Hematopoietic multipotent progenitor cell treated with erythropoietin and hydrocortisone succinate and interleukin-3 and kit ligand, for 15 days (in vitro differentiated cells): ENCODE measurements around the gene FGF22.
"Not testable (repeated sequence)": the region's sequence is repeated elsewhere in the genome, so short reads cannot be mapped to it uniquely, and the experiment has no call there.

Source experiments
- DNase-seq: peaks from one replicate; pipeline ENCODE4 v3.0.0-alpha.2; 2015; ENCODE audit warnings: low spot score

The FGF22 gene

DNA sequence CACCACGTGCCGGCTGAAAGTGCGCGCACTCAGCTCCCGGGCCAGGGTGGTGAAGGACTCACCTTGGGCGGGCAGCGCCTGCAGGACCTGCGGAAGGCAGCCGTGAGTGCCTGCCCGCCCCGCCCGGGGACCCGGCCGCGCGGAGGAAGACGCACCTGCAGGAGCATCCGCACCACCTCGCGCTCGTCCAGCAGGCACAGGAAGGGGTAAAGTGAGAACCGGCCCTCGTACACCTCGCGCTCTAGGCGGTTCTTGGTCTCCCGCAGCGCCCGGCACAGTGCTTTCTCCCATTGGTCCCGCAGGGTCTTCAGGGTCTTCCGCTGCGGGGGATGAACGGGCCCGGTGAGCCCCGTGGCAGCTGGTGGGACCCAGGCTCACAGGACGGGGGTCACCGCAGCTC lies 17.0 kb upstream of the FGF22 start:
- no peak for DNase-seq

- DNase-seq: no peak
These were observed 16.3 kb upstream of the FGF22 start for GRCh38 chr19:623175-623916.

- no peak for DNase-seq
These were observed 15.7 kb upstream of the FGF22 start for GRCh38 chr19:623974-624373.

DNA sequence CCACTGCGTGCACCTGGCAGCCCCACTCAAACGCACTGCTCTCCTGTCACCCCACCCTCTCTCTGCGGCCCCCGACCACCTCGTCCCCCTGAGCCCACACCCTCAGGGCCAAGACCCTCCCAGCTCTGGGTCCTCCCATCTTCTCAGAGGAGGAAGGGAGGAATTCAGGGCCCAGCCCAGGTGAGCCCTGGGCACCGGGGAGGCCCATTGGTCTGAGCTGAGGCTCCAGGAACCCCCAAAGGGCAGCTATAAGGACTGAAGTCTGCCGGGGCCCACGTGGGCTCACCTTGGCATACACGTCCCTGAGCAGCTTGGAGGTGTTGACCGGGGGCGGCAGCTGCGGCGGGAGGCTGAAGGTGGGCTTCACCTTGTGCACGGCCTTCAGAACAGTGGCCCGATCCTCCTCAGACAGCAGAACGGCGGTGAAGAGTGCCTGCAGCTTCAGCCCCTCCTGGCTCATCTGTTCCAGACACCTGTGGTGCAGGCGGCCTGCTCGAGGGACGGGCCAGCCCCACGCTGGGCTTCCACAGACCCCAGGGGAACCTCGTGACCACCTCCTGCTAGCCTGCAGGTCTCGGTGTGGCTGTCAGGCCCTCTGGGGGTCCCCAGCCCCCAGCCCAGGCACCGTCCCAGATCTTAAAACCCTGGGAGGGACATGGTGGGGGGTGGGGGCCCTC lies 15.1 kb upstream of the FGF22 start:
- DNase-seq: no peak

DNA sequence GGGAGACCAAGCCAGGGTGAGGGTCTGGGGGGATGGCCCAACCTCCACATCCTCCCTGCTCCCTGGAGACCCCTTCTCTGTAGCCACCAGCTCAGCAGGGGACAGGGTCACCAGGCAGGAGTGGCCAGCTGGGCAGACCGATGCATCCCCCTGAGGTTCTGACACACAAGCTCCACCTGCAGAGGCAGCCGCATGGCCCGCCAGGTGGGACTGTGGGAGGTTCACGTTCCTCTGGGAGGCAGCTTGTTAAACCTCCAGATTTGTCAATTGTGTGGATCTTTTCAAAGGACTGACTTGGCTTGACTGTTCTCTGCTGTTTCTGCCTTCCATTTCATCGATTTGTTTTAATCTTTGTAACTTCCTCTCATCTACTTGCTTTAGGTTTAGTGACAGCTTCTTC lies 14.4 kb upstream of the FGF22 start:
- no peak for DNase-seq

GRCh38 chr19:626566-626965 lies 13.1 kb upstream of the FGF22 start:
- DNase-seq: not testable (repeated sequence)

GRCh38 chr19:628168-628567 lies 11.5 kb upstream of the FGF22 start:
- DNase-seq: peak; percentile 10

GRCh38 chr19:629515-629914 lies 10.2 kb upstream of the FGF22 start:
- not testable (repeated sequence) for DNase-seq

GRCh38 chr19:629961-630714 lies 9.5 kb upstream of the FGF22 start:
- no peak for DNase-seq

DNA sequence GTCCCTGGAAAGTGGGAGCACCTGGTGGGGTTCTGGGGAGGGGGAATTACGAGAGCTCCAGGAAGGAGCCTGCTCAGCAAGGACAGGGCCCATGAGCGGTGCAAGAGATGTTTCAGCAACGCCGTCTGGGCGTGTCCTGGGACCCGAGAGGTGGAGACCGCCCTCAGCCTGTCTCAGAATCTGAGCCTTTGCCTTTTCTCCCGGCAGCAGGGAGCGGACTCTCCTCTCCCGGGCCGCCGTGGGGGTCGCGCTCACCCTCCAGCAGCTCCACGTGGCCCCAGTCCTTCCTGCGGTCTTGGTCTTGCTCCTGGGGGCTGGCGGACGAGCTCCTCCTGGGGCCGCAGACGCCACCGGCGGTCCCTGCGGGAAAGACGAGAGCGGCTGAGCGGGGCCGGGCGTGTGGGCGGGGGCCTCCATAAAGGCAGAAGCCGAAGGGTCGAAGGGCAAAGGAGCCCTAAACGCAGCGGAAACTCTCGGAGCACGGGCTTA lies 7.1 kb upstream of the FGF22 start:
- DNase-seq: peak; percentile 38

GRCh38 chr19:633068-633785 lies 6.5 kb upstream of the FGF22 start, which contains the start of gene POLRMT:
Gene POLRMT, minus strand, starts transcription at chr19:633537. Its CDS starts 25 bp downstream, at chr19:633512.
- peak; percentile 99 for DNase-seq

DNA sequence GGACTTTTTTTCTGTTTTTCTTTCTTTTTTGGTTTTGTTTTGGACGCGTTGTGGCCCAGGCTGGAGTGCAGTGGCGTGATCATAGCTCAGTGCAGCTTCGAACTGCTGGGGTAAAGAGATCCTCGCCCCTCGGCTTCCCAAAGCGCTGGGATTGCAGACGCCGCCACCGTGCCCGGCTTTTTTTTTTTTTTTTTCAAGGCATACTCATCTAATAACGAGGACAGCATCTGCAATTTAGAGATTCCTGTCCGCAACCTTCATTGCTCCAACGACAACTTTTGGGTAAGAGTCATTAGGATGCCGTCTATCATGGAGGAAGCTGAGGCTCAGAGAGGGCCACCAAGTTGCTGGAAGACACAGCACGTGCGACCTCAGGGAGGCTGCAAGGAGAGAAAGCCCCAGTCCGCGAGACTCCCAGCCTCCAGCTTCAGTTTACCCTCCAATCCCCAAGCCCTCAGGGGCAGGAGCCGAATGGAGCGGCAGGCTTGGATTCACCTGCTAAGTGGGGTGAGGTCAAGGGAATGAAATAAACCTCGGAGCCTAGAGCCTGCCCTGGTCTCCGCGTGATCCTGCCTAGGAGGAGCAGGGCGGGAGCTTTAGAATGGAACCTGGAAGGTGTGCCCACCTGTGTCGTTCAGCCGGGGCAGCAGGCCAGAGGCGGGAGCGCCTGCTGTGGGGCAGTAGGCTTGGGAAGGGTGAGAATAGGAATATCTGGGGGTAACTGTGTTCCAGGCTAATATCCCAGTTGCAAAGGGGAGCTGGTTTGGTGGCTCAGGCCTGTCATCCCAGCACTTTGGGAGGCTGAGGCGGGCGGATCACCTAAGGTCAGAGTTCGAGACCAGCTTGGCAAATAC lies 5.7 kb upstream of the FGF22 start:
- DNase-seq: no peak

GRCh38 chr19:634975-635652 lies 4.6 kb upstream of the FGF22 start:
- no peak for DNase-seq

DNA sequence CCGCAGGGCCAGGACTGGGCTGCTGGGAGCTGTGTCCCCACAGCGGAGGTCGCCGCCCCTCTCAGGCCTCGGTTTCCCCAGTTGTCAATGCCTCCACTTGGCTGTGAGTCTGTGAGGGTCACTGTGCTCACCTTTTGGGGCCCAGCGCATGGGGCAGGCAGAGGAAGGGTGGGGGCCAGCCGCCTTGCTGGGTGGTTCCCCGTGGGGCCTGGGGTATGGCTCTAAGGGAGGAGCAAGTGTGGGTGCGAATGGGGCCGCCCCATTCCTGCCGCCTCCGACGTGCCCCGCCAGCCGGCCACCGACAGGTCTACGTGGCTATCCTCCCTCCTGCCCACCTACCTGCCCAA lies 800 bp upstream of the FGF22 start:
- DNase-seq: no peak

GRCh38 chr19:640161-640558 lies 481 bp downstream of the FGF22 start:
- DNase-seq: no peak

- no peak for DNase-seq
These were observed 1.0 kb downstream of the FGF22 start for GRCh38 chr19:640606-641189.

DNA sequence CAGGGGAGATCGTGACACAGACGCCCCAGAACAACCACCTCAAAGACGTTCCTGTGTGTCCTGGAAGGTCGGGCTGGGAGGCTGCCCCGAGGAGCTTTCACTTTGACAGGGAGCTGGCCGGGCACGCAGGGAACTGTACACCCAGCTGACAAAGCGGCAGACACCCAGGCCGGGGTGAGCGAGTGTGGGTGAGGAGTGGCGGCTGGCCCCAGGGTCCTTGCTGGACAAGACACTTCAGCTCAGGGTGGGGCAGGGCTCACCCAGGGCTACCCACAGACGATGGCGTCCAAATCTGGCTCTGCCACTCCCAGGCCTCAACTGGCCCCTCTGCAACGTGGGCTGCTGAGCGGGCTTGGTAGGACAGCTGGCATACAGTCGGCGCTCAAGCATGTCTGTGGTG lies 2.0 kb downstream of the FGF22 start:
- DNase-seq: no peak

- DNase-seq: no peak
These were observed 3.4 kb downstream of the FGF22 start for GRCh38 chr19:642767-643727.

DNA sequence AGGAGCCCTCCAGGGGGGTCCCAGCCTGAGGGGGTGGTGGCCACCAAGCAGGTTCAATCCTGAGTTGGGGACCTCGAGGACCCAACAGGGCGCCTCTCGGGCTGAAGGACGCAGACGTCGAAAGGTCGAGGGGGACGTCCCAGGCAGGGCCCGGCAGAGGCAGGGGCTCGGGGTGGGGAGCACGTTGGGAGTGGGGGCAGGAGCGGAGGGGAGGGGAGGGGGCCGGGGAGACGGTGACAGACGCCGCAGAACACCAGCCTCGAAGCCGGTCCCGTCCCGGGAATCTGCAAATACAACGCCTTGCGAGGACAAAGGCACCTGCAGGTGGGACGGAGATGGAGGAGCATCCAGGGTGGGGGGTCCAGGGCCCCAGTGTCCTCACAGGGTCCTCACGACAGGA lies 4.1 kb downstream of the FGF22 start:
- no peak for DNase-seq
